IPS-20b (cell line): ENCODE data around the gene CDHR5.

Experiments
- H3K27ac ChIP-seq: one replicate; pipeline ENCODE4 v1.5.1; 2013; ENCODE audit warnings: low read length
- H3K27me3 ChIP-seq: 2 replicates; pipeline ENCODE4 v1.6.1; 2013; ENCODE audit warnings: mild to moderate bottlenecking, low read length, inconsistent platforms; ENCODE audit not compliant: insufficient read depth
- H3K36me3 ChIP-seq: 2 replicates; pipeline ENCODE4 v1.6.1; 2013; ENCODE audit warnings: low read depth, mild to moderate bottlenecking, inconsistent platforms, low read length, moderate library complexity; ENCODE audit not compliant: insufficient read depth
- H3K4me1 ChIP-seq: 2 replicates; pipeline ENCODE4 v1.6.1; 2013; ENCODE audit warnings: mild to moderate bottlenecking, control low read depth, inconsistent platforms, low read length, moderate library complexity; ENCODE audit not compliant: insufficient read depth
- H3K4me3 ChIP-seq: 2 replicates; pipeline ENCODE4 v1.5.1; 2013; ENCODE audit warnings: mild to moderate bottlenecking, low read length, inconsistent platforms
- H3K9ac ChIP-seq: 2 replicates; pipeline ENCODE4 v1.6.1; 2013; ENCODE audit warnings: low read depth, mild to moderate bottlenecking, inconsistent platforms, low read length, moderate library complexity
- H3K9me3 ChIP-seq: 2 replicates; pipeline ENCODE4 v1.6.1; 2013; ENCODE audit warnings: mild to moderate bottlenecking, low read depth, low read length, inconsistent platforms; ENCODE audit not compliant: insufficient read depth

The CDHR5 gene

DNA sequence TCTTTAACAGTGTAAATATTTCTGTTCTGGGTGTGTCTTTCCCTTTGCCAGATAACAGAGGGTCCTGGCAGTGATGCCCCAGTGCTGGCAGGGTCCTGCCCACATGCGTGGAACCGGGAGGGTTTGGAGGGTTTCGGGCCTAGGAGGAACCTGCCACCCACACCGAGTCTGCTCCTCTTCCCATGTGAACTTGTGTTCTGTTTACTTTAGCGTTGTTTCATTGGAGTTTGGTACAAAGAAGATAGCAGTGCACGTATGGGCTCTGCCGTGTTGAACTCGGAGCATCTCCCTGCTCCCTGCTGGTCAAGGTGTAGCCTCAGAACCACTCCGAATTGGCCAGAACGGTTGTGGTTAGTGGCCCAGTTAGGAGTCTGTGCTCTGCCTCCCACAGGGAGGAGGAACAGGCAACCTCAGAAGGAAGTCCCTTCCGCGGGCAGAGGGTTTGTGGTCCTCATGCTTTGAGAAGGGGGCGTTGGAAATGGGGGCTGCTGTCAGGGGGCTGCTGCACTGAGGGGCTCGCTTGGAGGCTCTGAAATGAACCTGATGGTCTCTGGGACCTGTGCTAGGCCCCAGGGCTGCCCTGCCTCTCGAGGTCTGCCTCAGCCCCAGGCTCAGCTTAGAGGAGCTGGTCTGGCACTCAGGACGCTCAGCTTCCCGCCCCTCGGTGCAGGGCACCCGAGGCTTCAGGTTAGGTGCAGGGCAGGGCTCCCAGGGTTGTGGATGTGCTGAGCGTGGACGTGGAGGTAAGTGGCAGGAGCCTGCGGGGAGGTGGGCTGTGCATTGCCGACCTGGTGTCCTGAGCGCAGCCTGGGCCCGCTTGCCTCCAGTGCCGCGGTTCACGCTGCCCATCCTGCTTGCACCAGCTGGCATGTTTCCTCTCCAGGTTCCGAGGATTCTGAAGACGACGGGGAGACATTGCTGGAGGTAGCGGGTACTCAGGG, 38.1 kb downstream of the CDHR5 start:
- H3K9me3 ChIP-seq: no peaks in the 10 kb centered on the region
- H3K4me3 ChIP-seq: no peak overlapping the region
- H3K27ac ChIP-seq: no peak overlapping the region
- H3K4me1 ChIP-seq: no peaks in the 10 kb centered on the region
- no peaks in the 10 kb centered on the region for H3K27me3 ChIP-seq
- peaks cover 74% of the 10 kb centered on the region for H3K36me3 ChIP-seq
- H3K9ac ChIP-seq: no peak overlapping the region

- H3K9me3 ChIP-seq: no peaks in the 10 kb centered on the region
- H3K4me3 ChIP-seq: no peak overlapping the region
- no peaks in the 10 kb centered on the region for H3K4me1 ChIP-seq
- H3K9ac ChIP-seq: no peak overlapping the region
- H3K36me3 ChIP-seq: peaks cover 54% of the 10 kb centered on the region
- H3K27ac ChIP-seq: no peak overlapping the region
- H3K27me3 ChIP-seq: no peaks in the 10 kb centered on the region
Measured at GRCh38 chr11:584287-584686, 40.5 kb downstream of the CDHR5 start.

GRCh38 chr11:581752-582151, 43.0 kb downstream of the CDHR5 start:
- H3K4me3 ChIP-seq: no peak overlapping the region
- no peak overlapping the region for H3K9ac ChIP-seq
- no peak overlapping the region for H3K27ac ChIP-seq
- peaks cover 35% of the 10 kb centered on the region for H3K36me3 ChIP-seq
- H3K27me3 ChIP-seq: no peaks in the 10 kb centered on the region
- H3K9me3 ChIP-seq: no peaks in the 10 kb centered on the region
- H3K4me1 ChIP-seq: peaks cover 5% of the 10 kb centered on the region

DNA sequence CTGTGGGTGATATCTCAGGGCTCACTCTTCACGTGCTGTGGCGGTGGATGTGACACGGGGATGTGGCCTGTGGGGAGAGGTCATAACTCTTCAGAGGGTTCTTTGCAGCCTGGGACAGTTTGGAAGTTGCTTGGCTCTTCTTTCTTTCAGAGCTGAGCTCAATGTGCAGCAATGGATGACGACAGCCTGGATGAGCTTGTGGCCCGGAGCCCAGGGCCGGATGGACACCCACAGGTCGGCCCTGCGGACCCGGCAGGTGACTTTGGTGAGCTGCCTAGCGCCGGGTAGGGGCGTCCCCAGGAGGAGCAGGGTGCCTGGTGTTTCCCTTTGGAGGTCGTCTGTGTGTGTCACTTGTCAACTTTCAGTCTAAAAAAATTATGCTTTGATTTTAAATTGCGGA, 43.4 kb downstream of the CDHR5 start:
- Histone ChIP-seq H3K27me3 (no peaks in the 10 kb centered on the region), H3K27ac (no peak overlapping the region), H3K9me3 (no peaks in the 10 kb centered on the region), H3K4me3 (no peak overlapping the region), H3K4me1 (peaks cover 5% of the 10 kb centered on the region), H3K9ac (no peak overlapping the region; the same call in 1 of the 2 replicates), H3K36me3 (peaks cover 31% of the 10 kb centered on the region)

- Histone ChIP-seq H3K4me1 (peaks cover 5% of the 10 kb centered on the region), H3K27me3 (peaks cover 6% of the 10 kb centered on the region), H3K9ac (no peak overlapping the region), H3K9me3 (no peaks in the 10 kb centered on the region), H3K4me3 (no peak overlapping the region), H3K27ac (no peak overlapping the region), H3K36me3 (peaks cover 28% of the 10 kb centered on the region)
Measured at GRCh38 chr11:579830-580601, 44.7 kb downstream of the CDHR5 start.

DNA sequence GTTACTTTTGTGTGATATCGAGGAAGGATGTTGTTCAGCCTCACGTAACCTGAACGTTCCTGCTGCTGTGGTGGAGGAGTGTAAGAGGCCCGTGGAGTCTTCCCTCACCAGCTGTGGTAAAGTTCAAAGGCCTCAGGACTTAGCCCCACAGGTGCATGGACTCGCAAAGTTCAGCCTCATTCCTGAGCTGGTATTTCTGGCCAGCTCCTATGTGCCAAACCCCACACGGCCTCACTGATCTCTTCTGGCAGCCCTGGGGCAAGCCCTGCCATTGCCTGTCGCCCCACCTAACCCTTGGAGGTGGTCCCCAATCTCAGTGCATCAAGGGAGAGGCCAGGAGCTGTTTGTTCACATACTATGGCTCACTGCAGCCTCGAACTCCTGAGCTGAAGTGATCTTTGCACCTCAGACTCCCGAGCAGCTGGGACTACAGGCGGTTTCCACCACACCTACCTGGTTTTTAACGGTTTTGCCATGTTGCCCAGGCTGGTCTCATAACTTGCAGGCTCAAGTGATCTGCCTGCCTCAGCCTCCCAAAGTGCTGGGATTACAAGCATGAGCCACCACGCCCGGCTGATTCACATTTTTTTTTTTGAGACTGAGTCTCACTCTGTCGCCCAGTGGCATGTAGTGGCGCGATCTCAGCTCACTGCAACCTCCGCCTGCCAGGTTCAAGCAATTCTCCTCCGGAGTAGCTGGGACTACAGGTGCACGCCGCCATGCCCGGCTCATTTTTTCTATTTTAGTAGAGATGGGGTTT, 46.3 kb downstream of the CDHR5 start:
- Histone ChIP-seq H3K36me3 (peaks cover 19% of the 10 kb centered on the region), H3K27me3 (peaks cover 20% of the 10 kb centered on the region), H3K4me3 (peak overlapping the region; percentile 86; the same call in 1 of the 2 replicates), H3K9ac (peak overlapping the region; percentile 86; the same call in 1 of the 2 replicates), H3K27ac (no peak overlapping the region), H3K4me1 (peaks cover 5% of the 10 kb centered on the region), H3K9me3 (no peaks in the 10 kb centered on the region)

DNA sequence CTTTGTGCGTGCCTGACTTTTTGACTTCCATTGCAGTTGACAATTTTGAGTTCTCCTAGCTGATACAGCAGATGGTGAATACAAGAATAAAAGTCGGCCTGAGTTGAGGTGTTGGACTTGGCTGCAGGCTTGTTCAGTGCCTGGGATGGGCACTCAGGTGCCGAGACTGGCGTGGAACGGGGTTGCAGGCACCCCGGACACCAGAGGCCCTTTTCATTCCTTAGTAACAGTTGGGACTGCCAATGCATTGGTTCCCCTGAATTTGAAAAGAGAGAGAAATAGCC, 47.2 kb downstream of the CDHR5 start:
- H3K27ac ChIP-seq: no peak overlapping the region
- peaks cover 5% of the 10 kb centered on the region for H3K4me1 ChIP-seq
- H3K9me3 ChIP-seq: no peaks in the 10 kb centered on the region
- H3K27me3 ChIP-seq: peaks cover 25% of the 10 kb centered on the region
- peak overlapping the region; percentile 86; the same call in 1 of the 2 replicates for H3K9ac ChIP-seq
- peaks cover 15% of the 10 kb centered on the region for H3K36me3 ChIP-seq
- peak overlapping the region; percentile 86 for H3K4me3 ChIP-seq

DNA sequence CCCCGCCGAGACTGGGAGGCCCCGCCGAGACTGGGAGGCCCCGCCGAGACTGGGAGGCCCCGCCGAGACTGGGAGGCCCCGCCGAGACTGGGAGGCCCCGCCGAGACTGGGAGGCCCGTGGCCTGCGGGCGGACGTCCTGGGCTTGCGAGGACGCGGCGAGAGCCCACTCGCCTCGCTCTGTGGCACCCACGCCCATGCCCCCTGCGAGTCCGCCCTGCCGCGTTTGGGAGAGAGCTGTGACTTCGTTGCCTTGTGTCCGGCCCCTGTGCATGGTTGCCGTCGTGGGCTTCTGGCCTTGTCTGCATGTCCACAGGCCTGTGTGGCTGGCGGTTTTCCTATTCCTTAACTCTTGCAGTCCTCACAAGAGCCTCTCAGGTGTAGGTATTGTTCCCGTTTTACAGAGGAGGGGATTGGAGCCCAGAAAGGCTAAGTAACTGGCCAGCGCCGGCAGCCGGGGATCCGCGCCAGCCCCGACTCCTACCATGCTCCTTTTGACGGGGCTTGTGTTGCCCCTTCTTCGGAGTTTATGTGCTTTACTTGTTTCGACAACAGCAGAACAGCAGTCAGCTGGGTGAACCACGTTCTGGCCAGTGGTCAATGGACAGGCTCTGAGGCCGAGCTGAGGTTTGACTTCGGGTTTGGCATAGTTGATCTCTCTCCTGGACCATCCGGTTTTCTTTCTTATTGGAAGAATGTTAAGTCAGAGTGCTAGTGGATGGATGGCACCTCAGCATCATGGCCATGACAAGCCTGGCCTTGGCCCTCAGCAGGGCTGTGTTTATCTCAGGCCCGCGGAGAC, 47.7 kb downstream of the CDHR5 start:
- Histone ChIP-seq H3K4me3 (peak overlapping the region; percentile 86), H3K4me1 (peaks cover 5% of the 10 kb centered on the region), H3K9me3 (no peaks in the 10 kb centered on the region), H3K36me3 (peaks cover 11% of the 10 kb centered on the region), H3K27me3 (peaks cover 25% of the 10 kb centered on the region), H3K9ac (peak overlapping the region; percentile 86), H3K27ac (no peak overlapping the region)

- Histone ChIP-seq H3K36me3 (peaks cover 4% of the 10 kb centered on the region; the same call in 1 of the 2 replicates), H3K9me3 (no peaks in the 10 kb centered on the region), H3K4me3 (peak within 1 kb of the TSS; percentile 89), H3K4me1 (peaks cover 5% of the 10 kb centered on the region), H3K27me3 (peaks cover 25% of the 10 kb centered on the region), H3K27ac (peak within 1 kb of the TSS; percentile 92), H3K9ac (peak within 1 kb of the TSS; percentile 100)
Measured at GRCh38 chr11:575996-576768, 48.6 kb downstream of the CDHR5 start, which contains the start of gene PHRF1. Gene PHRF1, plus strand, starts transcription at chr11:576470. Its CDS starts 5,043 bp downstream, at chr11:581513.

GRCh38 chr11:575313-575995, 49.3 kb downstream of the CDHR5 start:
- peaks cover 4% of the 10 kb centered on the region; the same call in 1 of the 2 replicates for H3K36me3 ChIP-seq
- H3K27ac ChIP-seq: no peak overlapping the region
- H3K27me3 ChIP-seq: peaks cover 25% of the 10 kb centered on the region
- H3K9ac ChIP-seq: peak overlapping the region; percentile 51; the same call in 1 of the 2 replicates
- no peaks in the 10 kb centered on the region for H3K9me3 ChIP-seq
- H3K4me1 ChIP-seq: peaks cover 5% of the 10 kb centered on the region
- peak overlapping the region; percentile 72 for H3K4me3 ChIP-seq
